Neural crest cell (in vitro differentiated cells): ENCODE measurements around the gene RSPH1. TPM values are rescaled to one million over a fixed set of nuclear protein-coding genes. Genes with fewer than 3 reads are reported as not detected.

Source experiments
- DNase-seq: peaks from one replicate; pipeline ENCODE4 v3.0.0; 2021; ENCODE audit warnings: low read depth, mixed read lengths, low spot score
- H3K27ac Mint-ChIP-seq: one replicate; pipeline ENCODE4 v1.8.0; 2021; ENCODE audit warnings: mild to moderate bottlenecking, mixed read lengths; ENCODE audit not compliant: unreplicated experiment
- H3K27me3 Mint-ChIP-seq: 2 replicates; pipeline ENCODE4 v1.8.0; 2021; ENCODE audit warnings: low read depth, mild to moderate bottlenecking, mixed read lengths
- H3K36me3 Mint-ChIP-seq: 2 replicates; pipeline ENCODE4 v1.8.0; 2021; ENCODE audit warnings: low read depth, mild to moderate bottlenecking, mixed read lengths
- H3K4me1 Mint-ChIP-seq: 2 replicates; pipeline ENCODE4 v1.8.0; 2021; ENCODE audit warnings: mixed read lengths
- H3K4me3 Mint-ChIP-seq: one replicate; pipeline ENCODE4 v1.8.0; 2021; ENCODE audit warnings: mild to moderate bottlenecking, mixed read lengths
- H3K9me3 Mint-ChIP-seq: 2 replicates; pipeline ENCODE4 v1.8.0; 2021; ENCODE audit warnings: mixed read lengths
- CTCF ChIP-seq: fragments of 200-600 bp; sonication (generic); conservative IDR thresholded peaks from 2 replicates; pipeline ENCODE4 v1.5.0; 2021; ENCODE audit warnings: antibody characterized with exemption, mild to moderate bottlenecking
- total RNA-seq: library from RNA; stranded (reverse); gene quantifications from 2 replicates; pipeline ENCODE4 v1.2.1, GENCODE V29; 2021

Gene RSPH1
- total RNA-seq, 1 donor from 2014 or later = 0.65 TPM

GRCh38 chr21:42443181-42443785, 52.7 kb downstream of the RSPH1 start:
- H3K27me3 Mint-ChIP-seq = peaks cover 5% of the 10 kb centered on the region
- no peaks in the 10 kb centered on the region for H3K36me3 Mint-ChIP-seq
- no peaks in the 10 kb centered on the region for H3K9me3 Mint-ChIP-seq
- DNase-seq = no peak
- no peak overlapping the region for H3K27ac Mint-ChIP-seq
- no peaks in the 10 kb centered on the region for H3K4me1 Mint-ChIP-seq
- TF ChIP-seq CTCF = no peak
- no peak overlapping the region for H3K4me3 Mint-ChIP-seq

GRCh38 chr21:42441963-42442362, 54.1 kb downstream of the RSPH1 start:
- no peaks in the 10 kb centered on the region for H3K4me1 Mint-ChIP-seq
- no peaks in the 10 kb centered on the region for H3K9me3 Mint-ChIP-seq
- no peak overlapping the region for H3K4me3 Mint-ChIP-seq
- TF ChIP-seq CTCF = no peak
- DNase-seq = no peak
- H3K27ac Mint-ChIP-seq = no peak overlapping the region
- H3K36me3 Mint-ChIP-seq = no peaks in the 10 kb centered on the region
- H3K27me3 Mint-ChIP-seq = peaks cover 5% of the 10 kb centered on the region

GRCh38 chr21:42440187-42440792, 55.7 kb downstream of the RSPH1 start:
- no peak overlapping the region for H3K4me3 Mint-ChIP-seq
- H3K36me3 Mint-ChIP-seq = no peaks in the 10 kb centered on the region
- no peaks in the 10 kb centered on the region for H3K9me3 Mint-ChIP-seq
- H3K27me3 Mint-ChIP-seq = peaks cover 11% of the 10 kb centered on the region
- H3K4me1 Mint-ChIP-seq = no peaks in the 10 kb centered on the region
- no peak for DNase-seq
- H3K27ac Mint-ChIP-seq = no peak overlapping the region
- TF ChIP-seq CTCF = no peak

- TF ChIP-seq CTCF = no peak
- no peak overlapping the region for H3K4me3 Mint-ChIP-seq
- peaks cover 18% of the 10 kb centered on the region for H3K27me3 Mint-ChIP-seq
- H3K9me3 Mint-ChIP-seq = no peaks in the 10 kb centered on the region
- no peak overlapping the region for H3K27ac Mint-ChIP-seq
- no peaks in the 10 kb centered on the region for H3K36me3 Mint-ChIP-seq
- H3K4me1 Mint-ChIP-seq = no peaks in the 10 kb centered on the region
- DNase-seq = no peak
These were observed 56.5 kb downstream of the RSPH1 start for GRCh38 chr21:42439284-42440186.

- Mint-ChIP-seq H3K4me1 (no peaks in the 10 kb centered on the region), H3K4me3 (no peak overlapping the region), H3K27ac (no peak overlapping the region), H3K36me3 (no peaks in the 10 kb centered on the region), H3K27me3 (peaks cover 23% of the 10 kb centered on the region), H3K9me3 (no peaks in the 10 kb centered on the region)
- DNase-seq = no peak
- TF ChIP-seq CTCF = no peak
These were observed 57.5 kb downstream of the RSPH1 start for GRCh38 chr21:42438316-42439205.
